GM18951 (cell line): ENCODE data around the gene SAPCD2.
A peak's percentile ranks its signal among the peaks of the same experiment; 100 is the strongest.
"Not testable (repeated sequence)": the region's sequence is repeated elsewhere in the genome, so short reads cannot be mapped to it uniquely, and the experiment has no call there.

ENCODE experiments used
- POLR2A ChIP-seq: IDR thresholded peaks from 4 replicates; pipeline ENCODE4 v1.6.1; 2011; ENCODE audit warnings: mild to moderate bottlenecking; ENCODE audit not compliant: insufficient read length, insufficient read depth; ENCODE audit errors: extremely low read depth
- in situ Hi-C: fragments of 300-500 bp; cut with MboI; formaldehyde crosslinking; loops from one replicate; pipeline ENCODE4 v1.12.0; 2022; ENCODE audit warnings: low sequenced_read_pairs, mixed read lengths, inconsistent platforms; ENCODE audit not compliant: unreplicated experiment

The SAPCD2 gene, protein sequence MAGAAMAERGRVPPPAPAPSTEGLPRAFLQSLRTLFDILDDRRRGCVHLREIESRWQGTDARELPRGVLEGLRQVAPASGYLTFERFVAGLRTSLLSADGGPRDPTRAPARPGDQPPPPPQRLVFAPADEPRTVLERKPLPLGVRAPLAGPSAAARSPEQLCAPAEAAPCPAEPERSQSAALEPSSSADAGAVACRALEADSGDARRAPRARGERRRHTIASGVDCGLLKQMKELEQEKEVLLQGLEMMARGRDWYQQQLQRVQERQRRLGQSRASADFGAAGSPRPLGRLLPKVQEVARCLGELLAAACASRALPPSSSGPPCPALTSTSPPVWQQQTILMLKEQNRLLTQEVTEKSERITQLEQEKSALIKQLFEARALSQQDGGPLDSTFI

GRCh38 chr9:137070201-137070905 lies at the start of gene SAPCD2:
TSS of gene SAPCD2 (minus strand) at chr9:137070557. CDS start at chr9:137070460, 97 bp downstream.
- in situ Hi-C loops: no loop called here
- TF ChIP-seq POLR2A: peak; percentile 85

DNA sequence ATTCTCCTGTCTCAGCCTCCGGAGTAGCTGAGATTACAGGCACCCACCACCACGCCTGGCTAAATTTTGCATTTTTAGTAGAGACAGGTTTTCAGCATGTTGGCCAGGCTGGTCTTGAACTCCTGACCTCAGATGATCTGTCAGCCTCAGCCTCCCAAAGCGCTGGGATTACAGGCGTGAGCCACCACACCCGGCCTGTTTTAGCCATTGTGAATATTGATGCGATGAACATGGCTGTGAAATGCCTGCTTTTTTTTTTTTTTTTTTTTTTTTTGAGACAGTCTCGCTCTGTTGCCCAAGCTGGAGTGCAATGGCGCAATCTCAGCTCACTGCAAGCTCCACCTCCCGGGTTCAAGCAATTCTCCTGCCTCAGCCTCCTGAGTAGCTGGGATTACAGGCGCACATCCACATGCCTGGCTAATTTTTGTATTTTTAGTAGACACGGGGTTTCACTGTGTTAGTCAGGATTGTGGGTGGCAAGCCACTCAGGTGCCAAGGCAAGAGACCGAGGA lies 47.8 kb upstream of the SAPCD2 start:
- in situ Hi-C loops: not testable (repeated sequence)

- TF ChIP-seq POLR2A: no peak
- in situ Hi-C loops: no loop called here
Observed at GRCh38 chr9:137117269-137117731, 46.9 kb upstream of the SAPCD2 start.

GRCh38 chr9:137116728-137117127 lies 46.4 kb upstream of the SAPCD2 start:
- in situ Hi-C loops: no loop called here
- TF ChIP-seq POLR2A: no peak

- no peak for TF ChIP-seq POLR2A
- in situ Hi-C loops: no loop called here
Observed at GRCh38 chr9:137116027-137116507, 45.7 kb upstream of the SAPCD2 start.

GRCh38 chr9:137115394-137116026 lies 45.2 kb upstream of the SAPCD2 start:
- in situ Hi-C loops: no loop called here
- no peak for TF ChIP-seq POLR2A

DNA sequence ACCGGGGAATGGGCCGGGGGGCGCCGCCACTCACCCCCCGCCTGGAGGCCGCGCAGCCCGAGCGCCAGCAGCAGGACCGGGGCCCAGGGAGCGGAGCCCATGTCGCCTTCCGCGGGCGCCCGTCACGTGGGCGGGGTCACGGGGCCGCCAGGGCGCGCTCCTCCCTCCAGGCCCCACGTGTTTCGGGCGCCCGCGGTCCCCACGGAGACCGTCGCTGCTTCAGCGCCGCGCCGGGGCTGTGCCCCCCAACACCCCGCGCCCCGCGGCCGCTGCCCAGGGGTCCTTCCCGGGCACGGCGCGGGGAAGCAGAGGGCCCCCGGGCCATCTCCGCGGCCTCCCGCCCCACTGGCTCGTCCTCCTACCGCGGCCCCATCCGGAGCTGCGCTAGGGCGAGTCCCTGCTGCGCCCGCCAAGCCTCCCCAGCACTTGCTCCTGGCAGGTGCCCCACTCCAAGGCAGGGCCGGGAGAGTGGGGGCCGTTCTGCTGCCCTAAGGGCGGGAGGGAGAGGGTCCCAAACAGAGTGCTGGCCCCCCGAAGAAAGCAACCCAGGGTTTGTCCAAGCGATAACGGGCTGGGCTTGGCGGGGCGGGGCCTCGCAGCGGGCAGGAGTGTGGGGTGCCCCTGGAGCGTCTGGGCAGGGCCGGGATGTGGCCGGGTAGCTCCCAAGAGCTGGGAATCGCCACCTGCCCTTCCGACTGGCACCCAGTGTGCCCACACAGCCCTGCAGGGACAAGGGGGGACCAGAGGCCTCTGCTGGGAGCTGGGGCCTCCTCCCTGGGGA lies 44.4 kb upstream of the SAPCD2 start, which contains the start of gene DPP7:
DPP7 (minus strand) TSS at position 121 of the 781 bp plus-strand sequence; CDS start at position 101, 20 bp downstream.
- in situ Hi-C loops: no loop called here
- TF ChIP-seq POLR2A: peak; percentile 85

- in situ Hi-C loops: no loop called here
Observed at GRCh38 chr9:137114220-137114612, 43.9 kb upstream of the SAPCD2 start.

DNA sequence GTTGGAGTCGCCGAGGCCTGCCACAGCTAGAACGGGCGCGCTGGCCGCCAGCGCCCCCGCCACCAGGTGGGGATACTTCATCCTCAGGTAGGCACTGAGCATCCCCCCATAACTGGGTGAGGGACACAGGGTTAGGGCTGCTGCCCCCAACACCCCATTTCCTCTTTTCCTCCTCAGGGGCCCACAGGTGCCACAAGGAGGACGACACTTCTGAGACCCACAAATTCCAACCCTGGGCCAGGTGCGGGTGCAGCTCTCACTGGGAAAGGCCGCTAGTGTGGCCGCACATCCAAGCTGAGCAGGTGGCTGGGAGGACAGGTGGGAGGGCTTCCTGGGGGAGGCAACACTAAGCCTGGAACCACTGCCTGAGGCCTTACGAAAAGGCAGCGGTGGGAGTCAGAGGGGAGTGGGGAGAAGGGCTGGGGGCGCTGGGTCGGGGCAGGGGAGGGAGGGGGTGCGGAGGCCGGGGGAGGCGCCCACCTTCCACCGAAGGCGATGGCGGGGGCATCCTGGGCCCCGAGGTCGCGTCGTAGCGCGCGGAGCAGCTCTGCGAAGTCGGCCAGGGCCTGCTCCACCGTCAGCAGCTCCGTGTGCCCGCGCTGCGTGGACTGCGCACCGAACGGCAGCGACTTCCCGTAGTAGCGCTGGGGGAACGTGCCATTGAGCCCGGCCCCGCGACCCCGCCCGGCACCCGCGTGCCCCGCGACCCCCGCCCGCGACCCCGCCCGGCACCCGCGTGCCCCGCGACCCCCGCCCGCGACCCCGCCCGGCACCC lies 43.2 kb upstream of the SAPCD2 start:
- in situ Hi-C loops: no loop called here
- no peak for TF ChIP-seq POLR2A

More at GRCh38 chr9:137114220-137114612, 43.9 kb upstream of the SAPCD2 start:
- TF ChIP-seq POLR2A: no peak

DNA sequence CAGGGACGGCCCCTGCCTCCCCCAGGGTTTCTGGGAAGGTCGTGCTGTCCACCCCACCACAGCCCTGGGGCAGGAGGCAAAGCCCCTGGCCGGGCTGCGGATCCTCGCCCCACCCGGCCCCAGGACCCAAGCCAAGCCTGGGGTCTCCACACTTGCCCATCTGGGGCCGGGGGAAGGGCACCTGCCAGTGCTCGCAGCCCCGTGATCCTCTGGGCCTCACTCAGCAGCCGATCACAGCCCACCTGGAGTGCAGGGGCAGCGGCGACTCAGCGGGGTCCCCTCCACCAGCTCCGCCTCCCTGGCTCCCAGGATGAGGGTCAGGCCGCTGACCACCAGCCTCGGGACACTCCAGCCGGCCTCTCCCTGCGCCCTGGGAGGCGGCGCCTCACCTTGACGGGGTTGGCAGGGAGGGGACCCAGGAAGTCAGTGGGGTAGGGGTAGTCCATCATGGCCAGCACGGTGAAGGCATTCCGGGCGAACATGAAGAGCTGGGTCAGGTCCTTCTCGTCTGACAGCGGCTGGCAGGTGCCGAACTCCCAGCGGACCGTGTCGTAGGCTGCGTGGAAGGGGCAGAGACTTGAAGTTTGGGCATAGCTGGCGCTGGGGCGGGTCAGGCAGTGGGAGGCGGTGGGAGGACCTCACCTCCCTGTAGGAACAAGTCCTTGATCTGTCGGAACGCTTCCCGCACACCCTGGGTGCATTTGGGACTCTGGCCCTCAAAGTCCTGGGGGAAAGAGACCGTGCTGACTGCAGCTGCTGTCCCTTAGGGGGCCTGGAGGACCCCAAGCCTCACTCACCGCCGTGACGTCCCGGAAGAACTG lies 42.4 kb upstream of the SAPCD2 start:
- in situ Hi-C loops: no loop called here
- TF ChIP-seq POLR2A: no peak

GRCh38 chr9:137111788-137112563 lies 41.6 kb upstream of the SAPCD2 start:
- in situ Hi-C loops: no loop called here
- no peak for TF ChIP-seq POLR2A
